ENCODE data around the gene FANCI.

GRCh38 chr15:89217686-89218376, 25.9 kb upstream of the FANCI start:
- no peak for TF ChIP-seq POLR2A (IDR thresholded peaks at IDR 0.05)
- no peak for TF ChIP-seq CTCF (IDR thresholded peaks at IDR 0.05)
